Measurements from ENCODE around the gene AP3D1.

DNA sequence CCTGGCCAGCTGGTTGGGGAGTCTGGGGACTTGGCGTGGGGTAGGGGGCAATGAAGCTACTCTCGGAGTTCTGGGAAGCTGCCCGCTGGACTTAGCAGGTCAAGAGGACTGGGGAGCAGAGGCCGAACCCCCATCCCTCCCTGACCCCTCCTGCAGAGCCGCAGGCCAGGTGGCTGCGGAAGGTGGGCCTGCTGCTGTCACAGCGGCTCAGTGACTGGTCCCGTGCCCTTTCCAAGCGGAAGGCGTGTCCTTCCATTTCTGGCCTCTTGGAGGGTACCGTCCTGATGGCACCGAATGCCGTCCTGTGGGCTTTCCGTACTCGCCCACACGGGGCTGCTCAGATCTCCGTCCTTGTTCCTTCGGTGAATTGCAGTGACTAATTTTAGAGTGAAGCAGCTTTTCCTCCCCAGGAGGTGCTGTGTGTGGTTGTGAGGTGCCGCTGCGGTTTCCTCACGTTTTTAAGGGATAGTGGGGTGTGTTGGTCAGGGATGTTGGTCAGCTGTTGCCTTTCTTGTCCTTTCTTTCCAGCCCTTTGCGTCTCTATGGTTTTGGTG lies 33.1 kb upstream of the AP3D1 start:
- TF ChIP-seq, protein P1, sequence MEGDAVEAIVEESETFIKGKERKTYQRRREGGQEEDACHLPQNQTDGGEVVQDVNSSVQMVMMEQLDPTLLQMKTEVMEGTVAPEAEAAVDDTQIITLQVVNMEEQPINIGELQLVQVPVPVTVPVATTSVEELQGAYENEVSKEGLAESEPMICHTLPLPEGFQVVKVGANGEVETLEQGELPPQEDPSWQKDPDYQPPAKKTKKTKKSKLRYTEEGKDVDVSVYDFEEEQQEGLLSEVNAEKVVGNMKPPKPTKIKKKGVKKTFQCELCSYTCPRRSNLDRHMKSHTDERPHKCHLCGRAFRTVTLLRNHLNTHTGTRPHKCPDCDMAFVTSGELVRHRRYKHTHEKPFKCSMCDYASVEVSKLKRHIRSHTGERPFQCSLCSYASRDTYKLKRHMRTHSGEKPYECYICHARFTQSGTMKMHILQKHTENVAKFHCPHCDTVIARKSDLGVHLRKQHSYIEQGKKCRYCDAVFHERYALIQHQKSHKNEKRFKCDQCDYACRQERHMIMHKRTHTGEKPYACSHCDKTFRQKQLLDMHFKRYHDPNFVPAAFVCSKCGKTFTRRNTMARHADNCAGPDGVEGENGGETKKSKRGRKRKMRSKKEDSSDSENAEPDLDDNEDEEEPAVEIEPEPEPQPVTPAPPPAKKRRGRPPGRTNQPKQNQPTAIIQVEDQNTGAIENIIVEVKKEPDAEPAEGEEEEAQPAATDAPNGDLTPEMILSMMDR (IDR thresholded peaks at IDR 0.05 in 2 of 3, conservative IDR thresholded peaks at IDR 0.05 in 1 of 3; ENCODE audit: insufficient read depth in 2 of 3, low read depth in 1 of 3, low read length in 3 of 3): no peak
- TF ChIP-seq HDAC3 (IDR thresholded peaks at IDR 0.05; ENCODE audit: borderline replicate concordance, partially characterized antibody) (no peak), SP1 (CRISPR knock-in tag; IDR thresholded peaks at IDR 0.05) (no peak), ZNF586 (CRISPR knock-in tag; conservative IDR thresholded peaks at IDR 0.05) (no peak), ZNF175 (CRISPR knock-in tag; IDR thresholded peaks at IDR 0.05; ENCODE audit: low read depth) (no peak)
- TF ChIP-seq, protein P2, sequence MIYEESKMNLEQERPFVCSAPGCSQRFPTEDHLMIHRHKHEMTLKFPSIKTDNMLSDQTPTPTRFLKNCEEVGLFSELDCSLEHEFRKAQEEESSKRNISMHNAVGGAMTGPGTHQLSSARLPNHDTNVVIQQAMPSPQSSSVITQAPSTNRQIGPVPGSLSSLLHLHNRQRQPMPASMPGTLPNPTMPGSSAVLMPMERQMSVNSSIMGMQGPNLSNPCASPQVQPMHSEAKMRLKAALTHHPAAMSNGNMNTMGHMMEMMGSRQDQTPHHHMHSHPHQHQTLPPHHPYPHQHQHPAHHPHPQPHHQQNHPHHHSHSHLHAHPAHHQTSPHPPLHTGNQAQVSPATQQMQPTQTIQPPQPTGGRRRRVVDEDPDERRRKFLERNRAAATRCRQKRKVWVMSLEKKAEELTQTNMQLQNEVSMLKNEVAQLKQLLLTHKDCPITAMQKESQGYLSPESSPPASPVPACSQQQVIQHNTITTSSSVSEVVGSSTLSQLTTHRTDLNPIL (CRISPR knock-in tag; IDR thresholded peaks at IDR 0.05): no peak
- TF ChIP-seq, protein P3, sequence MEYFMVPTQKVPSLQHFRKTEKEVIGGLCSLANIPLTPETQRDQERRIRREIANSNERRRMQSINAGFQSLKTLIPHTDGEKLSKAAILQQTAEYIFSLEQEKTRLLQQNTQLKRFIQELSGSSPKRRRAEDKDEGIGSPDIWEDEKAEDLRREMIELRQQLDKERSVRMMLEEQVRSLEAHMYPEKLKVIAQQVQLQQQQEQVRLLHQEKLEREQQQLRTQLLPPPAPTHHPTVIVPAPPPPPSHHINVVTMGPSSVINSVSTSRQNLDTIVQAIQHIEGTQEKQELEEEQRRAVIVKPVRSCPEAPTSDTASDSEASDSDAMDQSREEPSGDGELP (CRISPR knock-in tag; IDR thresholded peaks at IDR 0.05; ENCODE audit: borderline replicate concordance): no peak
- TF ChIP-seq, protein P4, sequence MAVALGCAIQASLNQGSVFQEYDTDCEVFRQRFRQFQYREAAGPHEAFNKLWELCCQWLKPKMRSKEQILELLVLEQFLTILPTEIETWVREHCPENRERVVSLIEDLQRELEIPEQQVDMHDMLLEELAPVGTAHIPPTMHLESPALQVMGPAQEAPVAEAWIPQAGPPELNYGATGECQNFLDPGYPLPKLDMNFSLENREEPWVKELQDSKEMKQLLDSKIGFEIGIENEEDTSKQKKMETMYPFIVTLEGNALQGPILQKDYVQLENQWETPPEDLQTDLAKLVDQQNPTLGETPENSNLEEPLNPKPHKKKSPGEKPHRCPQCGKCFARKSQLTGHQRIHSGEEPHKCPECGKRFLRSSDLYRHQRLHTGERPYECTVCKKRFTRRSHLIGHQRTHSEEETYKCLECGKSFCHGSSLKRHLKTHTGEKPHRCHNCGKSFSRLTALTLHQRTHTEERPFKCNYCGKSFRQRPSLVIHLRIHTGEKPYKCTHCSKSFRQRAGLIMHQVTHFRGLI (CRISPR knock-in tag; IDR thresholded peaks at IDR 0.05): no peak
